Measurements from ENCODE around the gene PHYHD1.

The PHYHD1 gene

DNA sequence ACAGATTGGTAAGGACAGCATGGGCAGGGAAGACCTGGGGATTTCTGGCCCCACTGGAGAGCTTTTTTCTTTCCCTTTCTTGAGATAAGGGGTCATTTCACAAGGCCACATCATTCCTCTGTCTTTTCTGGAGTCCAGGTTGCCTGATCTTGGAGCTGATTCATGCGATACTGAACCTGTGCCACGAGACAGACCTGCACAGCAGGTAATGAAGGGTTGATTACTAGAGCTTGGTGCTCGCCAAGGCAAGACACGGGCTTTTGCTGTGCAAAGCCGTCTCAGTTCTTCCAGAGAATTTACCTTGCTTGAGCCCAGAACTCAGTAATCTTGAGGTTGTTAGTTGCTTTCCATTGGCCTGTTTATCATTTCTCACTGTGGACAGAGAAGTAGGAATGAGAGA lies 65.9 kb downstream of the PHYHD1 start:
- DNase-seq = no peak

DNA sequence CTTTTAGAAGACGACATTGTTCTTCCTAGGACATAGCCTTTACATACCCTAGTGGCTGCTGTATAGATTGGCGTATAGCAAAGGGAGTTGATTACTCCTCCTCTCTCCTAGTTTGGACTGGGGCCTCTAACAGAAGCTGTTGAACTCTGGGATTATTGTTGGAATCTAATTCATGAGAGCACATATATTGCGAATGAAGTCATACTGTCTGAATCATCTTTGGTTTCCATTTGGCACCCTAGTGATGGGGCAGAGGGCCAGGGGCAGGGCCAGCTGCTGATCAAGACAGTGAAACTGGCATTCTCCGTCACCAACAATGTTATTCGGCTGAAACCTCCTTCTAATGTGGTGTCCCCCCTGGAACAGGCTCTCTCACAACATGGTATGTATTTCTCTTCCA lies 67.0 kb downstream of the PHYHD1 start:
- DNase-seq = no peak
